Keratinocyte (primary cell): ENCODE data around the gene RGS2. TPM values are rescaled to one million over a fixed set of nuclear protein-coding genes. Genes with fewer than 3 reads are reported as not detected.

Experiments used
- DNase-seq: peaks from one replicate; pipeline ENCODE4 v3.0.0-alpha.2; 2011; ENCODE audit warnings: low read depth, missing footprints, low spot score
- FAIRE-seq: peaks from 2 replicates; lab custom pipeline; 2011; peaks lifted over from hg19 to GRCh38; lab: Jason Lieb, UNC
- H2AFZ ChIP-seq: 2 replicates; pipeline ENCODE4 v1.6.0; 2012; ENCODE audit warnings: low read length, control low read depth, inconsistent platforms; ENCODE audit not compliant: control insufficient read depth
- H3K27ac ChIP-seq: 2 replicates; pipeline ENCODE4 v1.5.1; 2011; ENCODE audit warnings: low read length; ENCODE audit not compliant: control insufficient read depth, insufficient read depth
- H3K27me3 ChIP-seq: 3 replicates; pipeline ENCODE4 v1.6.0; 2011; ENCODE audit warnings: low read length; ENCODE audit not compliant: control insufficient read depth, insufficient read depth; ENCODE audit errors: extremely low read depth
- H3K36me3 ChIP-seq, 2 experiments: 2 replicates in 1 of 2; 3 replicates in 1 of 2; pipeline ENCODE4 v1.5.1; 2011; ENCODE audit warnings: low read length in 2 of 2, mild to moderate bottlenecking in 1 of 2; ENCODE audit not compliant: control insufficient read depth in 2 of 2, insufficient read depth in 2 of 2; ENCODE audit errors: extremely low read depth in 1 of 2
- H3K4me1 ChIP-seq: 3 replicates; pipeline ENCODE4 v1.5.1; 2011; ENCODE audit warnings: low read length; ENCODE audit not compliant: control insufficient read depth, insufficient read depth; ENCODE audit errors: extremely low read depth
- H3K4me2 ChIP-seq: 3 replicates; pipeline ENCODE4 v1.6.0; 2011; ENCODE audit warnings: low read depth, low read length; ENCODE audit not compliant: control insufficient read depth, insufficient read depth; ENCODE audit errors: extremely low read depth
- H3K4me3 ChIP-seq, 3 experiments: fragments of 200-600 bp in 1 of 3; sonication (generic) in 1 of 3; 2 replicates in 2 of 3; 3 replicates in 1 of 3; pipeline ENCODE4 v1.5.1; 2011 to 2016; ENCODE audit warnings: low read length in 3 of 3, mild to moderate bottlenecking in 3 of 3, control low read depth in 2 of 3, inconsistent platforms in 1 of 3, low read depth in 1 of 3, mixed read lengths in 1 of 3, mixed run types in 1 of 3, moderate library complexity in 1 of 3; ENCODE audit not compliant: control insufficient read depth in 2 of 3, insufficient read depth in 2 of 3; ENCODE audit errors: extremely low read depth in 1 of 3
- H3K79me2 ChIP-seq: 2 replicates; pipeline ENCODE4 v1.6.0; 2012; ENCODE audit warnings: low read length; ENCODE audit not compliant: control insufficient read depth, insufficient read depth
- H3K9ac ChIP-seq: 3 replicates; pipeline ENCODE4 v1.6.0; 2011; ENCODE audit warnings: low read length; ENCODE audit not compliant: control insufficient read depth, insufficient read depth; ENCODE audit errors: extremely low read depth
- H3K9me1 ChIP-seq: 3 replicates; pipeline ENCODE4 v1.6.0; 2011; ENCODE audit warnings: low read length; ENCODE audit not compliant: control insufficient read depth, insufficient read depth; ENCODE audit errors: extremely low read depth
- H3K9me3 ChIP-seq: 2 replicates; pipeline ENCODE4 v1.5.1; 2012; ENCODE audit warnings: low read depth, low read length; ENCODE audit not compliant: control insufficient read depth
- H4K20me1 ChIP-seq: 3 replicates; pipeline ENCODE4 v1.6.0; 2011; ENCODE audit warnings: low read length; ENCODE audit not compliant: control insufficient read depth, insufficient read depth; ENCODE audit errors: extremely low read depth
- CTCF ChIP-seq, 3 experiments: IDR thresholded peaks in 1 of 3; conservative IDR thresholded peaks in 1 of 3; optimal IDR thresholded peaks in 1 of 3; 2 replicates in 2 of 3; 3 replicates in 1 of 3; pipeline versions ENCODE3 to v1.5.1; 2011; ENCODE audit warnings: low read length in 3 of 3, mild to moderate bottlenecking in 3 of 3, moderate library complexity in 2 of 3, control low read depth in 1 of 3, inconsistent platforms in 1 of 3; ENCODE audit not compliant: insufficient read depth in 2 of 3; ENCODE audit errors: extremely low read depth in 1 of 3
- EZH2 ChIP-seq: IDR thresholded peaks from one replicate; pipeline ENCODE4 v1.6.1; 2012; ENCODE audit warnings: inconsistent platforms, mild to moderate bottlenecking, low read length, moderate library complexity
- dilution Hi-C: fragments of 300-500 bp; cut with MboI; formaldehyde crosslinking; loops from one replicate; pipeline ENCODE4 v1.7.0; 2020; ENCODE audit warnings: low sequenced_read_pairs; ENCODE audit not compliant: extremely low pct_ligation_motif_present
- polyA plus RNA-seq, 5 experiments: library from polyadenylated mRNA; depleted of rRNA in 3 of 5; stranded (reverse) in 3 of 5; stranded (forward) in 1 of 5; unstranded in 1 of 5; fragments of >200 nt; gene quantifications; 1 replicate in 1 of 5; 2 replicates in 3 of 5; 3 replicates in 1 of 5; pipeline versions ENCODE4 v1.2.1 to v1.2.3, GENCODE V29; 2011 to 2012; ENCODE audit warnings: missing spikeins in 2 of 5, low read depth in 1 of 5, low replicate concordance in 1 of 5

The RGS2 gene
- polyA plus RNA-seq, 1 donor (not counting 4 experiments of a cell fraction or from before 2014, with no cell fraction given) = 128 TPM

- Histone ChIP-seq H2AFZ (no peak overlapping the region), H3K4me1 (no peaks in the 10 kb centered on the region), H3K4me2 (no peak overlapping the region), H3K9me3 (no peaks in the 10 kb centered on the region), H3K27me3 (no peaks in the 10 kb centered on the region), H3K9ac (no peak overlapping the region), H3K27ac (no peak overlapping the region), H3K9me1 (no peaks in the 10 kb centered on the region), H3K36me3 (no peaks in the 10 kb centered on the region), H3K79me2 (no peaks in the 10 kb centered on the region), H4K20me1 (no peaks in the 10 kb centered on the region), H3K4me3 (no peak overlapping the region)
- no peak for DNase-seq
- dilution Hi-C loops = no loop called here
- TF ChIP-seq EZH2 (no peak), CTCF (optimal IDR thresholded peaks at IDR 0.05 in 1 of 3, IDR thresholded peaks at IDR 0.05 in 1 of 3, conservative IDR thresholded peaks at IDR 0.05 in 1 of 3; ENCODE audit: extremely low read depth in 1 of 3, insufficient read depth in 2 of 3, low read length in 3 of 3) (no peak)
- FAIRE-seq = no peak
Observed at GRCh38 chr1:192795916-192796618, 12.8 kb upstream of the RGS2 start.

GRCh38 chr1:192797143-192797542, 11.7 kb upstream of the RGS2 start:
- no peaks in the 10 kb centered on the region for H3K9me3 ChIP-seq
- H3K36me3 ChIP-seq = no peaks in the 10 kb centered on the region
- FAIRE-seq (no peak), DNase-seq (no peak)
- H3K27me3 ChIP-seq = no peaks in the 10 kb centered on the region
- H3K4me3 ChIP-seq = no peak overlapping the region
- no peak for TF ChIP-seq EZH2
- no peak for TF ChIP-seq CTCF (optimal IDR thresholded peaks at IDR 0.05 in 1 of 3, IDR thresholded peaks at IDR 0.05 in 1 of 3, conservative IDR thresholded peaks at IDR 0.05 in 1 of 3; ENCODE audit: extremely low read depth in 1 of 3, insufficient read depth in 2 of 3, low read length in 3 of 3)
- H3K4me1 ChIP-seq = no peaks in the 10 kb centered on the region
- H3K79me2 ChIP-seq = no peaks in the 10 kb centered on the region
- no peaks in the 10 kb centered on the region for H4K20me1 ChIP-seq
- no peak overlapping the region for H2AFZ ChIP-seq
- no peaks in the 10 kb centered on the region for H3K9me1 ChIP-seq
- dilution Hi-C loops = no loop called here
- H3K9ac ChIP-seq = no peak overlapping the region
- no peak overlapping the region for H3K27ac ChIP-seq
- H3K4me2 ChIP-seq = no peak overlapping the region
